GM12872 (cell line): ENCODE results near the gene ROR2.

Experiments
- TF ChIP-seq, protein P1 (sequence below): IDR thresholded peaks from 3 replicates; pipeline ENCODE4 v1.5.1; 2011; ENCODE audit warnings: low read depth, mild to moderate bottlenecking, low read length, moderate library complexity; ENCODE audit not compliant: insufficient read depth

ROR2 gene

DNA sequence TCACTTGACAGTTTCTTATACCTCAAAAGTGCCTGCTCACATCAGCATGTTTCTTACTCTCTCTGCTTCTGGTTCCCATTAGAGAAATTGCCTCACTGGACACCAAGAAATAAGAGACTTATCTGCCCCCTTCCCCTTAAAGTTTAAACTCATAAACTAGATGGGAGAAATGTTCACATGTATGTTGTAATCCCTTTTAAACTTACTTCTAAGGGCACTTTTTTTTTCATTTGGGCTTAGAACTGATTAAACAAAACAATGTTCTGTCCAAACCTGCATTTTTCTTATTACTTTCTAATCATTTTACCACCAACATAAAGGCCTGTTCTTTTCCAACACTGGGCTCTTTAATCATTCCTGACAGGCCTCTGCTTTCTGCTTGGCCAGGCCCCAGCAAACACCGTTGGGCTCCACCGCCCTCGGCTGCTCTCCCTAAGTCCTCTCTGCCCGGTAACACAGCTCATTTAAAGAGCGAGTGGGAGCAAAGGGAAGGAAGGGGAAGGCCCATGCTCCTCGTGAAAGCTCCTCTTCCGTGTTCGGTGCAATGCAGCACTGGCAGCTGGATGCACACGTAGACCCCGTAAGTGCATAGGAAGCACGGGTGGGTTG, 53.4 kb downstream of the ROR2 start:
- TF ChIP-seq, protein P1, sequence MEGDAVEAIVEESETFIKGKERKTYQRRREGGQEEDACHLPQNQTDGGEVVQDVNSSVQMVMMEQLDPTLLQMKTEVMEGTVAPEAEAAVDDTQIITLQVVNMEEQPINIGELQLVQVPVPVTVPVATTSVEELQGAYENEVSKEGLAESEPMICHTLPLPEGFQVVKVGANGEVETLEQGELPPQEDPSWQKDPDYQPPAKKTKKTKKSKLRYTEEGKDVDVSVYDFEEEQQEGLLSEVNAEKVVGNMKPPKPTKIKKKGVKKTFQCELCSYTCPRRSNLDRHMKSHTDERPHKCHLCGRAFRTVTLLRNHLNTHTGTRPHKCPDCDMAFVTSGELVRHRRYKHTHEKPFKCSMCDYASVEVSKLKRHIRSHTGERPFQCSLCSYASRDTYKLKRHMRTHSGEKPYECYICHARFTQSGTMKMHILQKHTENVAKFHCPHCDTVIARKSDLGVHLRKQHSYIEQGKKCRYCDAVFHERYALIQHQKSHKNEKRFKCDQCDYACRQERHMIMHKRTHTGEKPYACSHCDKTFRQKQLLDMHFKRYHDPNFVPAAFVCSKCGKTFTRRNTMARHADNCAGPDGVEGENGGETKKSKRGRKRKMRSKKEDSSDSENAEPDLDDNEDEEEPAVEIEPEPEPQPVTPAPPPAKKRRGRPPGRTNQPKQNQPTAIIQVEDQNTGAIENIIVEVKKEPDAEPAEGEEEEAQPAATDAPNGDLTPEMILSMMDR = no peak

DNA sequence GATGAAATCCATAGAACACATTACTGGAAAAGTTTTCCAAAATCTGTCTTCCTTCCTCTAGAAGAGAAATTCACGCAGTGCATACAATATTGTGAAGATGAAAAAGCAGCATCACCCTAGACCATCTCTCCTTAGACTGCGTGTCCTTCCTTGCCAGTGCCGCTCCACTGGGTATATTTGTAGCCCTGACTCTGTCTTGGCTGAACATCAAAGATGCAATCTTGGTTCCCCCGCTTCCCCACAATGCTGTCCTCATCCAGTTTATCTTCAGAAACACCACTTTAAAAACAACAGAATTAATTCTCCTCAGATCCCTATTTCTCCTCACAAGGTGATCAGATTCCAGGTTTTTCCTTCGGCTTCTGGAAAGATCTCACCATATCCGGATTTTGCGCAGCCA, 53.9 kb downstream of the ROR2 start:
- TF ChIP-seq, protein P1 = no peak

DNA sequence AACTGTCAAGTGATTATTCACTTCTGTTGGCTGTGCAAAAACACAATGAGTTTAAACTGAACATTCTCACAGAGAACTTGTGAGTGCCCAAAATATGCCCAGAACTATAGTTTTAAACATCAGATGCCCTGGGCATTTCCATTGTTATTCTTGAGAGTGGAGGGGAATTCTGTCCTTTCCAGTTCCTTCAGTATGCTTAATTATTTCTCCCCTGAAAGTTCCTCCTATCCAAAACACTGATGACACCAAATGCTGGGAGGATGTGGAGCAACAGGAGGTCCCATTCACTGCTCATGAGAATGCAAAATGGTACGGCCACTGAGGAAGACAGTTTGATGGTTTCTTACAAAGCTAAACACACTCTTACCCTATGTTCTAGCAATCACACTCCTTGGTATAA, 55.5 kb downstream of the ROR2 start:
- TF ChIP-seq, protein P1 = no peak

DNA sequence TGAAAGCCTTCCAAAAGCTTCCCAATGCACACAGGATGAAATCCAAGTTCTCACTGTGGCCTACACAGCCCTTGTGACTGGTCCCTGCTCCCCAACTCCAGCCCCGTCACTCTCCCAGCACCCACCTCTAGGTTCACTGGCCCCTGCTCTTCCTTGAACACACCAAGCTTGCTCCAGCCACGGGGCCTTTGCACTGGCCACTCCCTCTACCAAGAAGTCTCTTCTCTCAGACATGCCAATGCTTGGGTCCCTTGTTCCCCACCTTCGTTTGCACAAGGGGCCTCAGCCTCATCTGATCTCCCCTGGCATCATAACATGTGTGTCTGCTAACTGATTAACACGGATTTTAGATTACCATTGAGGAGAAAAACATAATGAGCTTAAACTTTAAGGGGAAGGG, 56.0 kb downstream of the ROR2 start:
- TF ChIP-seq, protein P1 = no peak

DNA sequence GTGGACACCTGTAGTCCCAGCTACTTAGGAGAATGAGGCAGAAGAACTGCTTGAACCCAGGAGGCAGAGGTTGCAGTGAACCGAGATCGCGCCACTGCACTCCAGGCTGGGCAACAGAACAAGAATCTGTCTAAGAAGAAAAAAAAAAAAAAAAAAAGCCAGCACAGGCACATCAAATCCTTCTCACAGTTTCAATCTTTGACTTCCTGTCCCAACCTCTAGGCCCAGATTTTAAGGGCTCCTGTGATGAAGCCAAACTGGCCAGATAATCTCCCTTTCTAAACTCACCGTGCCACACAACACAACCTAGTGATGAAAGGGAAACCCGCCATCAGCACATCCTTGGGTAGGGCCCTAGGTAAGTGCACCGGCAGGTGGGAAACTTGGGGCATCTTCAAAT, 58.1 kb downstream of the ROR2 start:
- TF ChIP-seq, protein P1 = no peak

DNA sequence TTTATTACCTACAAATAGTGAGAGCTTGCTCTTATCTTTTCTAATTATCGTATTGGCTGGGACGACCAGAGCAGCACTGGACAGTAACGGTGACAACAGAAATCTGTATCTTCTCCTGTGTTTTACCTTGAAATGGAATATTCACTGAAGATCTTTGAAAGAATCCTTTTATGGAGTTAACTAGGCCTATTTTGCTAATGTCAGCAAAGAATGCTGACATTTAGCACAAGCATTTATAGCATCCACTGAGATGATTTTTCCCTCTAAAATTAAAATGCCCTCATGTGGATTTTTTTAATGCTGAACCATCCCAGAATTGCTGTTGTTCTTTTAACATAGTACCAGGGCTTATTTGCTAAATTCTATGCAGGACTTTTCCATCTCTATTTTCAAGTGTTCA, 59.4 kb downstream of the ROR2 start:
- TF ChIP-seq, protein P1 = no peak

DNA sequence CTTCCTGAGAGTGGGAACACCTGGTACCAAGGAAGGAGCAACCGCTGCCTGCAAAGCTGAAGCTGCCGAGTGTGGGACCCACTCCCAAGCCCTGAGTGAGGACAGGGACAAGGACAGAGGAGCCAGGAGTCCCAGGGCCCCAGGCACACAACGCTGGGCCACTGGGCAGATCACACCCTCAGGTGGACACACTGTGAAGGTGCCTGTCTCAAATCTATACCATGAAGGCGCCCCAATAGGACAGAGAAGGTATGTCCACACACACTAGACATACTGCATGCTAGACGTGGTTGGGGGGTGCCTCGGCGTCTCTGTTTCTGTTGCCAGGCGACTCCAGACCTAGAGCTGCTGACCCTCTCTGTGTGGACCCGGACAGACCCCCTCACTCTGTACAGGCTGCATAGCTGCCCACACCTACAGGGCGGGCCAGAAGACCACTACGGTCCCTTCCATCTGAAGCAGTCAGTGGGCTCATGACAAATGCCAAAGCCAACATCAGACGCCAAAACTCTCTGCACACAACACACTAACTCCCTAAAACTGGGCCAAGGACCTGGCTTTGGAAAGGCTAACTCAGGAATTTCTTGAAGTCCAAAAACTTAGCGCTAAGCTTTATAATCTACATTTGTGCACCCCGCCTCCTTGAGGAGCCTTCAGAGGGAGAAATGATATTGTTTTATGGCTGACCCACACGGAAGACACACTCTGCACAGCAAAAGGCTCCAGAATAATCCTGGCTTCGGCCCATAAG, 60.7 kb downstream of the ROR2 start:
- TF ChIP-seq, protein P1 = no peak
